Bronchial epithelial cell (primary cell): ENCODE data around the gene ELOVL6. TPM values are rescaled to one million over a fixed set of nuclear protein-coding genes. Genes with fewer than 3 reads are reported as not detected.

Experiments
- DNase-seq: peaks from one replicate; pipeline ENCODE4 v3.0.0-alpha.2; 2010; ENCODE audit warnings: low read depth
- FAIRE-seq: peaks from 2 replicates; lab custom pipeline; 2011; peaks lifted over from hg19 to GRCh38; lab: Jason Lieb, UNC
- H3K27me3 ChIP-seq: 2 replicates; pipeline ENCODE4 v1.5.1; 2011; ENCODE audit warnings: low read length; ENCODE audit not compliant: control insufficient read depth, insufficient read depth
- H3K36me3 ChIP-seq: 2 replicates; pipeline ENCODE4 v1.5.1; 2011; ENCODE audit warnings: low read length; ENCODE audit not compliant: control insufficient read depth, insufficient read depth
- H3K4me3 ChIP-seq: 2 replicates; pipeline ENCODE4 v1.5.1; 2011; ENCODE audit warnings: mild to moderate bottlenecking, low read depth, low read length, control low read depth
- total RNA-seq: library from RNA; depleted of rRNA; stranded (reverse); fragments of >200 nt; gene quantifications from 2 replicates; pipeline ENCODE4 v1.2.1, GENCODE V29; 2014
- TF ChIP-seq, protein P1 (sequence below): IDR thresholded peaks from 2 replicates; pipeline ENCODE4 v1.5.1; 2011; ENCODE audit warnings: mild to moderate bottlenecking, moderate library complexity, low read length, control low read depth, inconsistent platforms; ENCODE audit not compliant: insufficient read depth, severe bottlenecking

Gene ELOVL6
- total RNA-seq, 1 donor from 2014 or later = 6.8 TPM

DNA sequence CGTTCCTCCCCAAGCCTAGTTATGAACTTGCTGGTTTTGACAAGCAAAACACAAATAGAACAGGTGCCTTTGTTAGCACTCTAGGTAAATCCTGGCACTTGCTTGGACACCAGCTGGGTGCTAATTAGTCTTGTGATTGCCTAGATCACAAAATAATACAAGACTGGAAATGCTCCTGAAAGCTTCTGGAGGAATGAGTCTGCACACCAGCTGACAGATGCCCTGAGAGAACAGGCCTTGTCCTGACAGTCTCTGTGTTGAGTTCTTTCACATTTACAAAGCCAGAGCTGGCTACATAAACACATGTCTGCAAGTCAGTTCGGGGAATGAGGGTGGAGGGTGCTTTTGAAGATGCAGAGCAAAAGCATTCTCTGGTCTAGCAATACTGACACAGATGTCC is 93.8 kb downstream of the ELOVL6 start:
- H3K27me3 ChIP-seq = no peaks in the 10 kb centered on the region
- no peak overlapping the region for H3K4me3 ChIP-seq
- no peak for DNase-seq
- FAIRE-seq = no peak
- TF ChIP-seq, protein P1, sequence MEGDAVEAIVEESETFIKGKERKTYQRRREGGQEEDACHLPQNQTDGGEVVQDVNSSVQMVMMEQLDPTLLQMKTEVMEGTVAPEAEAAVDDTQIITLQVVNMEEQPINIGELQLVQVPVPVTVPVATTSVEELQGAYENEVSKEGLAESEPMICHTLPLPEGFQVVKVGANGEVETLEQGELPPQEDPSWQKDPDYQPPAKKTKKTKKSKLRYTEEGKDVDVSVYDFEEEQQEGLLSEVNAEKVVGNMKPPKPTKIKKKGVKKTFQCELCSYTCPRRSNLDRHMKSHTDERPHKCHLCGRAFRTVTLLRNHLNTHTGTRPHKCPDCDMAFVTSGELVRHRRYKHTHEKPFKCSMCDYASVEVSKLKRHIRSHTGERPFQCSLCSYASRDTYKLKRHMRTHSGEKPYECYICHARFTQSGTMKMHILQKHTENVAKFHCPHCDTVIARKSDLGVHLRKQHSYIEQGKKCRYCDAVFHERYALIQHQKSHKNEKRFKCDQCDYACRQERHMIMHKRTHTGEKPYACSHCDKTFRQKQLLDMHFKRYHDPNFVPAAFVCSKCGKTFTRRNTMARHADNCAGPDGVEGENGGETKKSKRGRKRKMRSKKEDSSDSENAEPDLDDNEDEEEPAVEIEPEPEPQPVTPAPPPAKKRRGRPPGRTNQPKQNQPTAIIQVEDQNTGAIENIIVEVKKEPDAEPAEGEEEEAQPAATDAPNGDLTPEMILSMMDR = no peak
- peaks cover 5% of the 10 kb centered on the region for H3K36me3 ChIP-seq

DNA sequence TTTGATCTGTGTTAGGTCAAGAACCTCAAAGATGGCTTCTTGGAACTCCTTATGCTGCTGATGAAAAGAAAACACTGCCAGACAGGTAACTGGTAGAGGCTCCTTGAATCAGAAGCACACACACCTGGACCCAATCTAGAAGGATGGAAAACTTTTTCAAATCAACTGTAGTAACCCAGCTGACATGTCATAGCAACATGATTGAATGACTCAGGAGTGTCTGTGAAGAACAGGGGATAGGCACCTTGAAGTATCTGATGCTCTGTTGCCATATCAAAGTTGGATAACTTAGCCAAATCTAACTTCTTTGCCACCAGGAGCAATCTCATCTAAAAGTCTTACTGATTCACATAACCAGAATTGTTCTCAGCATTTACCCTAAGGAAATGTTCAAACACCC is 98.8 kb downstream of the ELOVL6 start:
- H3K27me3 ChIP-seq = no peaks in the 10 kb centered on the region
- TF ChIP-seq, protein P1 = no peak
- H3K36me3 ChIP-seq = peaks cover 1% of the 10 kb centered on the region
- DNase-seq = peak; percentile 36
- no peak overlapping the region for H3K4me3 ChIP-seq
- no peak for FAIRE-seq

DNA sequence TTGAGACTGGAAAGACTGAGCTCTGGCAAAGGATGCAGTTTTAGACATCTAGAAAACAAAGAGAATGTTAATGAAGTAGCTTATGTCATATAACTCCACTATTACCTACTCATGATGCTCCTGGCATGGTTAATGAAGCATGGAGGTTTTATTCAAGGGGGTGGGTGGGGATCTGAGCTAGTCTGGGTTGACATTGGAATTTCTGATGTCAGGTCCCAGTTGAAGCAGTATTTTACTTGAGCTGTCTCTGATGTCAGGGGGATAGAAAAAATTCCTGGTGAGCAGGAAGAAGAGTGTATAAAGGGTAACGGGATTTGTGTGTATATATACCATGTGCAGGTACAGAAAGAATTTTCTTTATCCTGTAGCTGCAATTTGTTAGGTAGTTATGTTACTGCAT is 102.0 kb downstream of the ELOVL6 start:
- FAIRE-seq = no peak
- Histone ChIP-seq H3K4me3 (no peak overlapping the region), H3K27me3 (no peaks in the 10 kb centered on the region)

DNA sequence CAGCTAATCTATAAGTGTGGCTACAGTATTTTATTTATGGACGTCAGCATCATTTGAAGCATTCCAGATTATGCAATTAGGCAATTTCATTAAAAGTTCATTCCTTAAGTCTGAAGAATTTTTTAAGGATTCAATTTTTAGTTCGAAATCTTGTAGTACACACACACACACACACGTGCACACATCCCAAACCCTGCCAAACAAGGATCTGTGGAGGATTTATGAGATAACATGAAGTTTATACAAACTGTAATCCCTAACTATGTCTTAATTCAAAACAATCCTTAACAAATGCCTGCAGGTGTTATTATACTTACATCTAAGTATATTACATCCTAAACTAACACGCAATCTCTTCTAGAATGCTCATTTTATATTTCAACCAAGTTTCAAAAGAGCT is 105.8 kb downstream of the ELOVL6 start:
- FAIRE-seq (no peak), DNase-seq (no peak)
- Histone ChIP-seq H3K36me3 (peaks cover 1% of the 10 kb centered on the region), H3K4me3 (no peak overlapping the region), H3K27me3 (no peaks in the 10 kb centered on the region)
- TF ChIP-seq, protein P1 = no peak

More for the DNA sequence above, 102.0 kb downstream of the ELOVL6 start:
- DNase-seq = no peak
- peaks cover 1% of the 10 kb centered on the region for H3K36me3 ChIP-seq
- TF ChIP-seq, protein P1 = no peak

DNA sequence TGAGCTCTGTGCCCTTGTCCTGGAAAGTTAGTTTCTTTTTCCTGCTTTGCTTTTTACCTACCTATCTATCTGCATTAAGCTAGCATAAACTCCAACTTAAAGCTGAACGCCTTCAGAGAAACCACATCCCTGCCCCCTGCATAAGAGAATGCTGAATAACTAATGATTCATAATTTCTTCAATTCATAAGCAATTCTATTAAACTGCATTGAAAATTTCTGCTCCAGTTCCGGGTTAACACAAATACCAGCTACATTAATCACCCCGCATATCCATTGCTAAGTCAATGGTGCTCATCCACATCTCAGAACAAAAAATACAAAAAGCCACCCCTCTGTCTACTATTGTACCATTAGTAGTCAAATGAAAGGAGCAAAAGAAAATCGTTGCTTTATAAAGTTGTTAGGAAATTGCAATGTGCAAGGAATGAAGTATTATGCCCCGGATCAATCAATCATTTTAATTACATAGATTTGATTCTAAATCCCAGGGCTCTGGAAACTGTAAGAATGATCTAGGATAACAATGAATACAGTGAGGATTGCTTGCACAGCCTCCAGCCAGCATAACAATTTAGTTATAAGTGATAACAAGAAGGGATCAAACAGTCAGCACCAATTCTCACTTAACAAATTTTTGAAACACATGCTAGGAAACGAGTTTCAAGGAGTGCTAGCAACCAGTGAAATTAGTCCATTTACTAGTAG is 106.8 kb downstream of the ELOVL6 start:
- FAIRE-seq = no peak
- H3K4me3 ChIP-seq = no peak overlapping the region

More for the DNA sequence above, 106.8 kb downstream of the ELOVL6 start:
- H3K36me3 ChIP-seq = peaks cover 1% of the 10 kb centered on the region
- TF ChIP-seq, protein P1 = no peak
- DNase-seq = peak; percentile 95
- H3K27me3 ChIP-seq = no peaks in the 10 kb centered on the region
